Epithelial cell of prostate (primary cell): Measurements from ENCODE around the gene LRWD1.

Experiments
- DNase-seq: peaks from one replicate; pipeline ENCODE4 v3.0.0-alpha.2; 2011; ENCODE audit warnings: low read depth, low spot score
- H3K27ac ChIP-seq: fragments of 450-650 bp; 2 replicates; pipeline ENCODE4 v1.5.1; 2017; ENCODE audit warnings: mild to moderate bottlenecking

LRWD1 gene

DNA sequence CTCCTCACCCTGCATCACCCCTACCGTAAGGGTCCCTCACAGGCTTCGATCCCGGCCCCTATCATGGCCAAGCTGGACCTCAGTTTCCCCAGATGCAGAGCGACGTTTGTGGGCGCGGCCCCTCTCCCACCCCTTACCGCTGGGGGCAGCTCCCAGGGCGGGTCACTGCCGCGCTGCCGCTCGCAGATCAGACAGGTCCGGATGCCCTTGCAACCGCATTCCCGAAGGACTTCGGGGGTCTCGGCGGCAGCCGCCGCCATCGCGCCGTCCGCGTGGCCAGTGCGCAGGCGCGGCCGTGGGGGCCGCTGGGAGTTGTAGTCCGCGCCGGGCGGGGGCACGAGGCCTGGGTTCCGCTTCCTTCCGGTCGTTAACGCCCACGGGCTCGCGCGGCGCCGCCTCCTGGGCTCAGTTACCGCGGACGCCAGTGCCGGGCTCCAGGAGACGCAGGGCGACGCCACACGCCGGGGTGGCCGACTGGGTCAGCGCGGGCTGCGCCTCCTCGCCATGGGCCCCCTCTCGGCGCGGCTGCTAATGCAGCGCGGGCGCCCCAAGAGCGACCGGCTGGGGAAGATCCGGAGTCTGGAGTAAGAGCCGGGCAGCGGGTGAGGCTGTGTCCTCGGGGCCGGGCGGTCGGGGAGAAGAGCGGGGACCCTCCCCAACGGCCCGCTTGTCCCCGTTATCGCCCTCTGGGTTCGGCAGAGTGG lies at the start of gene LRWD1, which contains the start of gene ALKBH4:
TSS of gene LRWD1 (plus strand) at position 408 of the 704 bp plus-strand sequence. CDS start at position 505, 97 bp downstream.
TSS of gene ALKBH4 (minus strand) at position 287 of the 704 bp plus-strand sequence. CDS start at position 260, 27 bp downstream.
- no peak for DNase-seq
- H3K27ac ChIP-seq: no peak within 1 kb of the TSS

DNA sequence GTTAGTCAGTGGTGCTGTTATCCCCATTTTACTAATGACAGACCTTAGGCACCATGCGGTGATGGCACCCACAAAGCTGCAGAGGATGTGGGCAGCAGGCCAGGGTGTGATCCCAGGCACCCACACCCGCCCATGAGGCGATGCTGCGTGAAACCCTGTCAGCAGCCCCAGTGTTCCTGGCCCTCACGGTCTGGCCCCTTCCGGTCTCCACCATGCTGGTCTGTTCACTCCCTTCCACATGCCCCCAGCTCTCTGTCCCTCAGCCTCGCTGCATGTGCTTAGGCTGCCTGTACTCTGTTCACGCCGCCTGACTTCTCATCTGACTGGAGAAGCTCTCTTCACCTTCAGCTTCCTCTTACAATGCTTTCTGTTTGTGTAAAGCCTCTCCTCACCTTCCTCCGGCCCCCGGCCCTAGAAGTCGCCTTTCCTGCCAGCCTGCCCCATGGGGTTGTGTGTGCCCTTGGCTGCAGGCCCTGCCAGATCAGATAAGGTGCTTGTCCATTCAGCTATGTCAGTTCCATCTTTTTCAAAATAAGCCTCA lies 49.0 kb upstream of the LRWD1 start:
- H3K27ac ChIP-seq: no peak overlapping the region
- no peak for DNase-seq

DNA sequence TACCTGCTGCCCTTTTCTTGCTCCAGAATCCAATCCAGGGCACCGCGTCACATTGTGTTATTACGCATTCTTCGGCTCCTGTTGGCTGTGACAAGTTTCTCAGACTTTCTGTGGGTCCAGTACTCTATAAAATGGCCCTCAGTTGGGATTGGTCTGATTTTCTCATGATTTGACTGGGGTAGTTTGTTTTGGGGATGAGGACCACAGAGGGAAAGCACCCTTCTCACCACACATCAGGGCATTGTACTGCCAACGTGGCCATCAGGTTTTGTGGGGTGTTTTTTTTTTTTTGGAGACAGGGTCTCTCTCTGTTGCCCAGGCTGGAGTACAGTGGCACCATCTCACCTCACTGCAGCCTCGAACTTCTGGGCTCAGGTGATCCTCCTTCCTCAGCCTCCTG lies 48.4 kb upstream of the LRWD1 start:
- no peak for DNase-seq
- no peak overlapping the region for H3K27ac ChIP-seq

DNA sequence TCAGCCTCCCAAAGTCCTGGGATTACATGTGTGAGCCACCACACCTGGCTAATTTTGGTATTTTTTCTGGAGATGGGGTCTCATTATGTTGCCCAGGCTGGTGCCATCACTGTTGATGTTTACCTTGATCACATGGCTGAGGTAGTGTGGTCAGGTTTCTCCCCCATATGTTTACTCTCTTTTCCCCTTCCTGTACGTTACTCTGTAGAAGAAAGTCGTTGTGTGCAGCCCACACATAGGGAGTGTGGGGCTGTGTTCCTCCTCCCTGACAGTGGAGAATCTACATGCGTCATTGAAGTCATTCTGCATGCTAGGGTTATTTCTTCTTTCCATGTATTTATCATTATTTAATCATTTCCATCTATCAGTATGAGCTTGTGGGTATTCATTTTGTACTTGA lies 47.7 kb upstream of the LRWD1 start:
- no peak for DNase-seq
- no peak overlapping the region for H3K27ac ChIP-seq

DNA sequence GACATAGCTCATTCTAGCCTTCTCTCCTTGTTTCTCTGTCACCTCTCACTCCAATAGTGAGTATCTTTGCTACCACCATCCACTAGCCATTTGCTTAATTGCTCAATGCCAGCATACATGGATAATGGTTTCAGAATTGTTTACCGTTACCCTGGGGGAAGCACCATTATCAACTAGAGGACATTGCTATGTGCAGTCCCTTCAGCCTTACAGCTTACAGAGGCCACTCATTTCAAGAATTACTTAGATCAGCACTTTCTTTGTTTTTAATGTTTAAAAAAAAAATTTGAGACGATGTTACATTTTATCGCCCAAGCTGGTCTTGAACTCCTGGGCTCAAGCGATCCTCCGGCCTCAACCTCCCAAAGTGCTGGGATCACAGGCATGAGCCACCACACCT lies 46.2 kb upstream of the LRWD1 start:
- H3K27ac ChIP-seq: no peak overlapping the region
- DNase-seq: no peak

DNA sequence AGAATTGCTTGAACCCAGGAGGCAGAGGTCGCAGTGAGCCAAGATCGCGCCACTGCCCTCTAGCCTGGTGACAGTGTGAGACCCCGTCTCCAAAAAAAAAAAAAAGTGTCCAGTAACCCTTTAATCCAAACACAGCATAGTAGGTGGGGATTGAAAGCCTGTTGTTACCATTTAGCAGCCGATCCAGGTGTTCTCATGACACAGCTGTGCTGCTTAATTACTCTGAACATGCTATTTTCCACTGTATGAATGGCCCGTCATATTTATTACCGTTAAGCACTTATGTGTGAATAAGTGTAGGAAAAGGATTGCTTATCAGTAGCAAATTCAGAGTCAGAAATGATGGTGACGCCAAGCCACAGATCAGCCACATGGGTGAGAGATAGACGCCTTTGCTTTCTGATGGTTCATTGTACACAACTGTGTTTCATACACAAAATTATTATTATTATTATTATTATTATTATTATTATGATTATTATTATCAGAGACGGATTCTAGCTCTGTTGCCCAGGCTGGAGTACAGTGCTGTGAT lies 43.0 kb upstream of the LRWD1 start:
- H3K27ac ChIP-seq: no peak overlapping the region
- no peak for DNase-seq

DNA sequence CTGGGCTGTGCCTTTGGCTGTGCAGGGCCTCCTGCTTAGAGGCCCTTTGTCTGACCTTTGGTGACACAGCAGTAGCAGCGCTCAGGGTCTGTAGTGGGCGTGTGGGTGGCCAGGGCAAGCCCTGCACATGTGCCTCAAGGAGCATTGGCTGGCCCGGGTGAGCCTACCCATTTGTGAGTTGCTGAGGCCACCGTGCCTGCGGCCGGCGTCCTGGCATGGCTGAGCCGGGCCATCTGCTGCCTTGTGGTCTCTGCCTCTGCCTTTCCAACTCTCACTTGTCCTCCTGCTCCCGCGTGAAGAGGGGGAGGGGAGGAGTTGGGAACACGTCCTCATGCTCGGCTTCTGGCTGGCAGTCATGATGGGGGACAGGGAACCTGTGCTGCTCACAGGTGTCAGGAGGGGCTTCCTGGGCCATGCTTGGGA lies 40.6 kb upstream of the LRWD1 start:
- DNase-seq: no peak

DNA sequence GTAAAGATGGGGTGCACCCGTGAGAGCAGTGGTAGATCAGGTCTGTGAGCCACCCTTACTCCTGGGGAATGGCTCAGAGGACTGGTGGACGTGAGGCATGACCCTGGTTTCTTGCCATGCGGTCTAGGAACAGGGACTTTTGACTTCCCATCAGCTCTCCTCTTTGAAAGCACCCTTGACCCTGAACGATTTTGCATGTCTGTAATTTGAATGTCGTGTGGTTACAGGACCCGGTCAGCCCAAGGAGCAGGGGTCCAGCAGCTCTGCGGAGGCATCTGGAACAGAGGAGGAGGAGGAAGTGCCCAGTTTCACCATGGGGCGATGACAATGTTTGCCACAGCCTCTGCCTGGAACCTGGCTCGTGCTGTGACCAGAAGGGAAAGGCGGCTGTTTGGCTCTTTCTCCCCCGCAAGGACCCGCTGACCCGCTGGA lies 40.0 kb upstream of the LRWD1 start:
- DNase-seq: no peak
- H3K27ac ChIP-seq: no peak overlapping the region

More for the DNA sequence above, 40.6 kb upstream of the LRWD1 start:
- no peak overlapping the region for H3K27ac ChIP-seq

DNA sequence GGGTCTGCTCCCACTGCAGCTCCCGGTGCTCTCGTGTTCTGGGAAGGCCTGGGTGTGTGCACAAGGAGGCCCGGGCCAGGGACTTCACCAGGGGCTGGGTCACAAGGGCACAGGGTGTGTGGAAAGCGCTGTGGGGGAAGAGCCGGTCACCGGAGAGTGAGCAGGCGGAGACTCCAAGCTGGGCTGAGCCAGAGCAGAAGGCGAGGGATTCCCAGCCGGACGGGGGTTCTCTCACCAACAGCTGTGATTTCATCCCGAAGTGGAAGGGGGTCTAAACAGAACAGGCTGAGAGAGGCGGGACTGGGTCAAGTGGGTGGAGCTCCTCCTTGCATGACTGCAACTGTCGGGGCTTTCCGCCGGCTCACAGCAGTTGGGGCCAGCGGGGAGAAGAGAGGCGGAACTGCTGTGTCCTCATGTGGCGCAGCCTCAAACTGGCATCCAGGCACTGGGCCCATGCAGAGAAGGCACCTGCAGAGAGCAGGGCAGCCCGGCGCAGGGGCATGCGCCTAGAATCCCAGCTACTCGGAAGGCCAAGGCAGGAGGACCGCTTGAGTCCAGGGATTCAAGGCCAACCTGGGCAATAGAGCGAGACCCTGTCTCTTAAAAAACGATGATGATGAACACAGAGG lies 39.0 kb upstream of the LRWD1 start:
- H3K27ac ChIP-seq: no peak overlapping the region
- DNase-seq: no peak

DNA sequence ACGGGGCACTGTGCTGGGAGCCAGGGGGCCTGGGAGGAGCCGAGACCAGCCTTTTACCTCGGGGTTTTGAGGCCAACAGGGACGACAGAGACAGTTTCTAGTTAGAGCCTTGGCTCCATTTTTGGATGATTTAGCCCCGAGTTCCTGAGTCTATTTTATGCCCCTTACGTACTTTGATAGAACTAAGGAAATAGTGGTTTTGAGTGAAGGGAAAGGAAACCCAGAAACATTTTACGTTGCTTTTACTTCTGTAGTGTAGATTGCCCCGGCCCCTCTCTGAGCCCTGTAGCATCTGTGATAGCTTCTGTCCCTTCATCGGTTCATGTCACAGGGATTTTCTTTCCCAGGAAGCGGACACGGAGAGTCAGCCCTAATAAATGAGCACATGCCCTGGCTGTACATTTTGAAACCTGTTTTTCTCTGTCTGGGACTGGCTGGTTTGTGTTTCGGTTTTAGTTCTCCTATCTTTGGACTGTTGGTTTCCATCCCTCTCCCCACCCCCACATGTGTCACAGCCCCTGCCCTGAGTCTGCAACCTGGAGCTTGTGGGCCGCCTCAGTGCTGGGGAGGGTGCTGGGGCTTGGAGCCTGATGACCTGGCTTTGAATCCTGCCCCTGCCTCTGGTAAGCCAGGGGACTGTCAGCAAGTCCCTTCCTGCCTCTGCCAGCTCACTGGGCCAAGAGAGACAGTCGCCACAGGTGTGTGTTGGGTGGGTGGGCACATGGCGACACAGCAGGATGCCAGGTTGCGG lies 38.3 kb upstream of the LRWD1 start:
- no peak overlapping the region for H3K27ac ChIP-seq

DNA sequence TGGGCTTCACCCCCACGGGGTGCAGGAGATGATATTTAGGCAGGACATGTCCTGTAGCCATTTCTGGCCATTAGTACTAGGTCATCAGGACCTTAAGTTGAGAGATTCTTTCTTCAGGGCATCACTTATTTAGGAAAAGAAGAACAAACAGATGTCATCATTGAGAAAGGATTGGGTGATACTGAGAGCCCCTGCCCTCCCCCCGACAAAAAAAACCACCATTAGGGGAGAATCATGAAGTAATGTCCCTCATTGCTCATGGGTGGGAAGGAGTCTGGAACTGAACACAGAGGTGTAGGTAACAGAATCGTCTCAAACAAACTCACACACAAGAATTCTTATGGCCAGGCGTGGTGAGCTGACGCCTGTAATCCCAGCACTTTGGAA lies 37.8 kb upstream of the LRWD1 start:
- no peak overlapping the region for H3K27ac ChIP-seq
- no peak for DNase-seq

More for the DNA sequence above, 38.3 kb upstream of the LRWD1 start:
- no peak for DNase-seq

DNA sequence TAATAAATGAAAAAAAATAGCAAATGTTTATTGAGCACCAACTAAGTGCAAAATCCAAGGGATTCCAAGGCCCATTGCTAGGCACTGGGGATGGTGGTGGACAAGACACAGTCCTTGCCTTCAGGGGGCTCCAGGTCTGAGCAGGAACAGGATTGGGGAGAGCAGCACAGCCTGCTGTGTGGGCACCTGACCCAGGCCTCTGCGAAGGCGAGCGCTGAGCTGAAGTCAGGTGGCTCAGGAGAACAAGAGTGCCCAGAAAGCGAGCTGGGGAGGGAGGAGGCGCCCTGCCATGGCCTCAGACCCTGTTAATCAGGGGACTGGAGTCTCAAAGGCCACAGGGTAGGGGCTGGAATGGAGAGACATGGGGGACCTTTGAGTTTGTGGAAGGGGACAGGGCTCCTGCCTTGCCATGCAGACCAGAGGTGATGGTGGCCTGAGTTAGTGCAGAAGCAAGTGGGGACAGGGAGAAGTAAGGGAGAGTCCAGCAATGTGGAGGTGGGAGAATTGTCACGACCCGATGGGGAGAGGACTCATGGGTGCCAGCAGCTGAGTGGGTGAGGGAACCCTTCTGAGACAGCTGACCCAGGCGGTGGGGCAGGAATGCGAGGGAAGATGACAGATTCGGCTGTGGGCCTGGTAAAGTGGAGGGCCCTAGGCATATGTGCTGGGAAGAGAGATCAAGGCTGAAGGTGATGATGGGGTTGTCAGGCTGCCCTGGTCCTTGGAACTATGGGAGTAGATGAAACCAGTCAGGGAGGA lies 35.5 kb upstream of the LRWD1 start:
- H3K27ac ChIP-seq: no peak overlapping the region
- DNase-seq: no peak

DNA sequence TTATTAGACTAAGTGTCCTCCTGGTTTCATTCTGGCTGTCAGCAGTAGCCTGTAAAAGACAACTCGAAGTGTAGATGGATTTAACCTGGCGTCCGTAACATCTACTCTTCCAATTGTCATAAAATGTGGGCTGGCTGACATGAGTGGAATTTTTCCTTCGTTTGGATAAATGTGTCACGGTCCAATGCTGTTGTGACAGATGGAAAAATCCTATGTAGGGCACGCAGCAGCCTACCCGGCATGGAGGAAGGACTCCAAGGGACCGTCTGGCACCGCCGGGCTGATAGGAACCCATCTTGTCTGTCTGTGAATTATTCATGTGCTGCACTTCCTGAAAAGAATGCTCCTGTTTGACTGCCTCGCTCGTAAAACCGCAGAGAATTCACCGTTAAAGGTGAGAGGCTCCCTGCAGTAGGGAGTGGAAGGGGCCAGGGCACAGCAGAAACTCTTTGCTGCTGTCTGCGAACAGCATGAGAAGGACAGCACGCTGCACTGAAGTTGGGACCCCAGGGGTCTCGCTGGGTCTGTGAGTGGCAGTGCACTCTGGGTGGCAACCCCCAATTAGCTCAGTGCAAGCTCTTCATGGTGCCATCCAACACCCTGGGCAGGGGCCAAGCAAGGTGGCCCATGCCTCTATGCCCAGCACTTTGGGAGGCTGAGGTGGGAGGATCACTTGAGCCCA lies 33.0 kb upstream of the LRWD1 start:
- peak overlapping the region; percentile 76 for H3K27ac ChIP-seq
- DNase-seq: no peak

DNA sequence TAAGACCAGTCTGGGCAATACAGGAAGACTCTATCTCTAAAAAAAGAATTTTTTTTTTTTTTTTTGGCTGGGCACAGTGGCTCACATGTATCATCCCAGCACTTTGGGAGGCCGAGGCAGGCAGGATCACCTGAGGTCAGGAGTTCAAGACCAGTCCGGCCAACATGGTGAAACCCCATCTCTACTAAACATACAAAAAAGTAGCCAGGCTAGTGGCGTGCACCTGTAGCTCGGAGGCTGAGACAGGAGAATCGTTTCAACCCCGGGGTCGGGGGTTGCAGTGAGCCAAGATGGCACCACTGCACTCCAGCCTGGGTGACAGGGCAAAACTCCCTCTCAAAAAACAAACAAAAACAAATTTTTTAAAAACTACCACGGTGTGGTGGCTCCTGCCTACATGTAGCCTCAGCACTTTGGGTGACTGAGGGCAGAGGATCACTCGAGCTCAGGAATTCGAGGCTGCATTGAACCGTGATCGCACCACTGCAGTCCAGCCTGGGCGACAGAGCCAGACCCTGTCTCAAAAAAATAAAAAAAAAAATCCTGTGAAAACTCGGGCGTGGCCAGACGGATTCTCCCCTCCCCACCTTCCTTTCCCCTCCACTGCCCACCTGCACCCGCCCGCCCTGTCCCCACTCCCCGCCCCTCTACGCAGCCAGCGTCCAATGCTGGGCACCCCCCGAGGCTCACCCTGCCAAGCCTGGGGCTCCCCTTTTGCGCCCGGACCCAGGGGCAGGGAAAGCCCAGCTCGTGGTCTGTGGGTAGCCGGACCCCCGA lies 32.2 kb upstream of the LRWD1 start:
- no peak for DNase-seq
- peak overlapping the region; percentile 76 for H3K27ac ChIP-seq

DNA sequence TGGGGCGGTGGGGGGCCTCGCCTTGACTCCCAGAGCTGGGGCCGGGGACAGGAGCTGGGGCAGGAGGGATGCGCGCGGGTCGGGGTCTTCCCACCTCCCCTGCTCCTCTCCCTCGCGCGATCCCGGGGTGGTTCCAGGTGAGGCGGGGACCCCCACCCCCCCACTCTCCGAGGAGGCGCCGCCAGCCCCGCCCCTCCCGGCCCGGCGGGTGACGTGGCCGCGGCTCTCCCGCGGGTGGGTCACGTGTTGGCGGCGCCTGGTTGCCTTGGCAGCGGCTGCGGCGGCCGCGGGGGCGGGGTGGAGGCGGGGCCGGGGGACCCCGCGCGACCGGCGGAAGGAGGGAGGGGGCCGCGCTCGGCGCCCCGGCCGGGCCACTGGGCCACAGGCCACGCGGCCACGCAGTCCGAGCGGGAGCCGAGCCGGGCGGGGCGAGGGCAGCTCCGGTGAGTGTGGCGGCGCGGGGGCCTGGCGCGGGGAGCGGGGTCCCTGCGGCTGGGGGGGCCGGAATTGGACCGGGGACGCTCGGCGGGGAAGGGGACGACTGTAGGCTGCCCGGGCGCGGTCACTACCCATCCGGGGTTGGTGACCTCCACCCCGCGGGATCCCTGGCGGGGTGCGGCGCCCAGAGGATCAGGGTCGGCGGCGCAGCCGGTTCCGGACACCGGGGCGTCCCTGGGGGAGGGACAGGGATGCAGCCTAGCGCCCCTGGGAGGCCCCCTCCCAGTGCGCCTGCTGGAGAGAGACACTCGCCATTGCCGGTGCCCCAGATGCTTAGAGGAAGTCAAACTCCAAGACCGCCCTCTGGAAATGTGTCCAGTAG lies 31.4 kb upstream of the LRWD1 start, which contains the start of gene ORAI2:
TSS of gene ORAI2 (plus strand) at position 357 of the 820 bp plus-strand sequence. CDS start 5,382 bp downstream, outside the sequence.
- no peak for DNase-seq

DNA sequence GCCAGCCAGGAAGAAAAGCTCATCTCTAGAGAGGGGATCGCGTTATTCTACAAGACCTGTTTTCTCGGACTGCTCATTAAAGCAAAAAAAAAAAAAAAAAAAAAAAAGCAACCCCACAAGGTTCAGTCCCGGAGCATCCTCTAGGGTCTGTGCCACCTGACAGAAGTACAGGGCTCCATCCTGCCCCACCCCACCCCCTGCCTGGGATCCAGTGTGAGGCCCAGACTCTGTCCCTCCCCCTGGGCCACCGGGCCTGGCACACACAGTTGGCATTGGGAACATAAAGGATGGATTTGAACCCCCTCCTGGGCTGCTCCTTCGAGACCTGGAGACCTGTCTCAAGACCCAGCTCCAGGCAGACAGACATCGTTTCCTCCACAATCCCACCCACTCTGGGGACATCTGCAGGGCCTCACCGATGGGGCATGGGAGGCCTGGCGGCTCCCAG lies 30.7 kb upstream of the LRWD1 start:
- DNase-seq: no peak

More for the DNA sequence above, 31.4 kb upstream of the LRWD1 start, which contains the start of gene ORAI2:
- H3K27ac ChIP-seq: peak within 1 kb of the TSS; percentile 76

DNA sequence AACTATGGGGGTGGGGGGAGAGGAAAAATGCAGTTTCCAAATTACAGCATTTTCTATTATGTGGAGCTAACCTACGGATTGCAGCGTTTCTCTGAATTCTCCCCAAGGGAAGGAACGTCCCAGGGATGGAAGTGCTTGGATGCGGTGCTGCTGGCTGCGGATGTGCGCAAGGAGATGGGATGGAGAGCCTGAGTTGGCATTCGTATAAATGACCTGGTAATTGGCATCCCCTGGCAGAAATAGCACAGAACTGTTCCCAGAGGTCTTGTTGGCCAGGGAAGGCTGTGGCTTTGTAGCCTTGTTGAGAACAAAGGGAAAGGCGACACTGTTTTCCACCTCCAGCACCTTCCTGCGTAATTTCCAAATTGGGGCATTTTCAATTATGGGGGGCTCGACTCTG lies 28.7 kb upstream of the LRWD1 start:
- DNase-seq: no peak

More for the DNA sequence above, 30.7 kb upstream of the LRWD1 start:
- H3K27ac ChIP-seq: no peak overlapping the region

More for the DNA sequence above, 28.7 kb upstream of the LRWD1 start:
- H3K27ac ChIP-seq: no peak overlapping the region
